ENCODE measurements around the gene SLC35F5. TPM values are rescaled to one million over a fixed set of nuclear protein-coding genes. Genes with fewer than 3 reads are reported as not detected.

SLC35F5 gene
- total RNA-seq, 4 donors from 2014 or later: 43.9 to 75.3 (median 58.0) TPM

DNA sequence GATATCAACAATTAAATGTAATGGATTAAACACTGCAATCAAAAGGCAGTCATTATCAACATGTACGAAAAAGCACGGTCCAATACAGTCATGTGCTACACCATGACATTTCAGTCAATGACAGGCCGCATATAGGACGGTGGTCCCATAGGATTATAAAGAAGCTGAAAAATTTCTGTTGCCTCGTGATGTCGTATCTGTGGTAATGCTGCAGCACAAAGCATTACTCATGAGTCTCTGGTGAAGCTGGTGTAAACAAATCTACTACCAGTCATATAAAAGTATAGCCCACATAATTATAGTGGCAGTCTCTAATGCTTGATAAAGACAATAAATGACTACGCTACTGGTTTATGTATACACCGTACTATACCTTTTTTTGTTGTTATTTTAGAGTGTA lies 71.0 kb downstream of the SLC35F5 start:
- Histone ChIP-seq H3K36me3 (no peaks in the 10 kb centered on the region), H3K4me3 (no peak overlapping the region), H3K4me1 (no peaks in the 10 kb centered on the region), H3K27ac (no peak overlapping the region), H3K9me3 (no peaks in the 10 kb centered on the region), H3K27me3 (no peaks in the 10 kb centered on the region)
- 92 to 93% methylated on average over 8 of the region's 8 CpGs for WGBS, 2 donors
- no peak for TF ChIP-seq POLR2A (IDR thresholded peaks at IDR 0.05)
- TF ChIP-seq, protein P1, sequence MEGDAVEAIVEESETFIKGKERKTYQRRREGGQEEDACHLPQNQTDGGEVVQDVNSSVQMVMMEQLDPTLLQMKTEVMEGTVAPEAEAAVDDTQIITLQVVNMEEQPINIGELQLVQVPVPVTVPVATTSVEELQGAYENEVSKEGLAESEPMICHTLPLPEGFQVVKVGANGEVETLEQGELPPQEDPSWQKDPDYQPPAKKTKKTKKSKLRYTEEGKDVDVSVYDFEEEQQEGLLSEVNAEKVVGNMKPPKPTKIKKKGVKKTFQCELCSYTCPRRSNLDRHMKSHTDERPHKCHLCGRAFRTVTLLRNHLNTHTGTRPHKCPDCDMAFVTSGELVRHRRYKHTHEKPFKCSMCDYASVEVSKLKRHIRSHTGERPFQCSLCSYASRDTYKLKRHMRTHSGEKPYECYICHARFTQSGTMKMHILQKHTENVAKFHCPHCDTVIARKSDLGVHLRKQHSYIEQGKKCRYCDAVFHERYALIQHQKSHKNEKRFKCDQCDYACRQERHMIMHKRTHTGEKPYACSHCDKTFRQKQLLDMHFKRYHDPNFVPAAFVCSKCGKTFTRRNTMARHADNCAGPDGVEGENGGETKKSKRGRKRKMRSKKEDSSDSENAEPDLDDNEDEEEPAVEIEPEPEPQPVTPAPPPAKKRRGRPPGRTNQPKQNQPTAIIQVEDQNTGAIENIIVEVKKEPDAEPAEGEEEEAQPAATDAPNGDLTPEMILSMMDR (IDR thresholded peaks at IDR 0.05): no peak
- intact Hi-C loops (cut with DNase I): no loop called here
- no peak for DNase-seq

DNA sequence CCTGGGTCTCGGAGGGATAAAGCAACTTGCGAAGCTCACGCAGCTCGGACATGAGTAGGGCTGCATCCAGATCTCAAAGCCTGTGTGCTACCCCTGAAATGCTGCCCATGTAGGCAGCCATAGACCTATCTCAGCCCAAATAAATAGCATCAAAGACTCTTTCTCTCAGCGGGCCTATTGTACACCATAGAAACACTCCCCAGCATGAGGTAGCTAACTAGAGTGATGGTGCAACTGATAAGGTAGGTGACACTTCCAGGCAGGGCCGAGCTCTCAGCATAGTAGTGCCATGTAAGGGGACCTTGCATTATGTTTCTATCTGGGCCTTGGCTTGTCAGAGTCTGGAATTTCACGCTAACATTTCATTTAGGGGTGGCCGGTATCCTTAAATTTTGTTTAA lies 77.0 kb downstream of the SLC35F5 start:
- TF ChIP-seq, protein P1 (IDR thresholded peaks at IDR 0.05): no peak
- TF ChIP-seq POLR2A (IDR thresholded peaks at IDR 0.05): no peak
- no peak for DNase-seq
- no peak overlapping the region for H3K4me3 ChIP-seq
- WGBS, 2 donors: 85 to 86% methylated on average over 8 of the region's 8 CpGs
- H3K4me1 ChIP-seq: no peaks in the 10 kb centered on the region
- H3K27me3 ChIP-seq: no peaks in the 10 kb centered on the region
- intact Hi-C loops (cut with DNase I): no loop called here
- no peaks in the 10 kb centered on the region for H3K9me3 ChIP-seq
- no peak overlapping the region for H3K27ac ChIP-seq
- H3K36me3 ChIP-seq: no peaks in the 10 kb centered on the region

DNA sequence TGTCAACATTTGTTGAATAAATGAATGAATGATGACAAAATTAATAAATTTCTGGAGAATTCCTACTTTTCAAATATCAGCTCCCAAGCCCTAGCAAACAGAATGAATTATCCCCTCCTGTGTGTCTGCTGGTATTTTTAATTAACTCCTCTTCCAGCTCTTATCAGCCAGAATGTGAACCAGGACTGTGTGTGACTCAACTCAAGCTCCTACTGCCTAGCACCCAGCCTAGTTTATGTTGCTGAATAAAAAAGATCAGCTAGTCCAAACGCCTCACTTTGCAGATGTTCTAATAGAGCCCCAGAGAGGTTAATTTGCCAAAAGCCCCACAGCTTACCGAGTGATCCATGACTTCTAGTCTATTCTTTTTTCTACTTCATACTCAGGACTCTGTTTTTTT lies 79.1 kb downstream of the SLC35F5 start:
- TF ChIP-seq, protein P1 (IDR thresholded peaks at IDR 0.05): no peak
- no peak for TF ChIP-seq POLR2A (IDR thresholded peaks at IDR 0.05)
- Histone ChIP-seq H3K27ac (no peak overlapping the region), H3K27me3 (no peaks in the 10 kb centered on the region), H3K36me3 (no peaks in the 10 kb centered on the region), H3K4me1 (no peaks in the 10 kb centered on the region), H3K9me3 (no peaks in the 10 kb centered on the region), H3K4me3 (no peak overlapping the region)
- 60 to 85% methylated on average over 2 of the region's 2 CpGs for WGBS, 2 donors
- intact Hi-C loops (cut with DNase I): no loop called here
- DNase-seq: no peak

DNA sequence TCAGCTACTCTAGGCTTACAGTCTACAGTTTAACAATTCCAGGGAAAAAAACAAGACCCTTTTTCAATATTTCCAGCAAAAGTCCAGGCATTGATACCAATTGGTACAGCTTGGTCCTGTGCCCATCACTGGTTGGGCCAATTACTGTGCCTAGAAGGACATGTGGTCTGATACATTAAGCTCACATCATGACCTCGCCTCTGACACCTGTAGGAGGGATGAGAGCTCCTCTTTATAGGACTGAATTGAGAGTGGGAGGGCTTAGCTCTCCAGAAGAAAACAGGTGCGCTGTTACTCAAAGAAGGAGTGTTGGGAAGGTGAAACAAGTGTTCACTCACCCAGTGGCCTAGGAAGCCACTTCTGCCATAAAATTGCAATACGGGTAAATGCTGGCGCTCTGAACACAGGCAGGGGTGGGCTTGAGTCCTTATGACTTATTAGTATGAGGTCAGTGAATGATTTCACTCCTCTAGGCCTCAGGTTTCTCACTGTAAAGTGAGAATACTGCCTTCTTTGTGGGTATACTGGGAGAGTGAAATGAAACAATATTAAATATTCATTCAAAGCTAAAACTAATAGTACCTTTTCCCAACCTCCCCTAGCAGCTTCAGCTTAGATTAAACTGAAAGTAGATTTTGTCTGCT lies 79.7 kb downstream of the SLC35F5 start:
- Histone ChIP-seq H3K4me3 (no peak overlapping the region), H3K36me3 (no peaks in the 10 kb centered on the region)
- intact Hi-C loops (cut with DNase I): no loop called here

DNA sequence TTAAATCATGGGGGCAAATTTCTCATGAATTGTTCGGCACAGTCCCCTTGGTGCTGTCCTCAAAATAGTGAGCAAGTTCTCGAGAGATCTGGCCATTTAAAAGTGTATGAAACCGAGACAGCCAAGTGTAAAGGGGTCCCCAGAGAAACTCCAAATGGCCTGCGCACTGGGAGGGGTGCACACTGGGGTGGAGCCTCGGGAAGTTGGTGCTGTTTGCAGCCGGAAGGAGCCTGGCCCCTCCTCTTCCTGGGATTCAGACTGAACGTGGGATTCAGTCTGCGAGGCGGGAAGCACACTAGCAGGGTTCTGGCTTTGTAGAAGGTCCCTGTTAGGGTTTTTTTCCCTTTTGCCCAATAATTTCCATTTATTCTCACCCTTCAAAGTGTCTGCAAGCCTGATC lies 80.6 kb downstream of the SLC35F5 start:
- Histone ChIP-seq H3K27me3 (no peaks in the 10 kb centered on the region), H3K9me3 (no peaks in the 10 kb centered on the region), H3K36me3 (no peaks in the 10 kb centered on the region), H3K4me1 (no peaks in the 10 kb centered on the region), H3K4me3 (no peak overlapping the region), H3K27ac (no peak overlapping the region)
- intact Hi-C loops (cut with DNase I): no loop called here
- TF ChIP-seq, protein P1 (IDR thresholded peaks at IDR 0.05): no peak
- WGBS, 2 donors: 52 to 68% methylated on average over 6 to 9 of the region's 9 CpGs
- no peak for DNase-seq

More for the DNA sequence above, 79.7 kb downstream of the SLC35F5 start:
- 91 to 100% methylated on average over 3 to 4 of the region's 4 CpGs for WGBS, 2 donors
- Histone ChIP-seq H3K27me3 (no peaks in the 10 kb centered on the region), H3K4me1 (no peaks in the 10 kb centered on the region), H3K27ac (no peak overlapping the region), H3K9me3 (no peaks in the 10 kb centered on the region)
- no peak for TF ChIP-seq POLR2A (IDR thresholded peaks at IDR 0.05)
- TF ChIP-seq, protein P1 (IDR thresholded peaks at IDR 0.05): no peak
- no peak for DNase-seq
